HG03103 (cell line): ENCODE data around the gene NRDE2.
"Not testable (repeated sequence)": the region's sequence is repeated elsewhere in the genome, so short reads cannot be mapped to it uniquely, and the experiment has no call there.

Source experiments
- ATAC-seq: cut with Tn5 transposase; IDR thresholded peaks from one replicate; pipeline ENCODE4 v1.9.1; 2021; ENCODE audit warnings: low read depth; ENCODE audit not compliant: unreplicated experiment

The NRDE2 gene

GRCh38 chr14:90342327-90342726, 10.6 kb upstream of the NRDE2 start:
- no peak for ATAC-seq

GRCh38 chr14:90341784-90342183, 10.0 kb upstream of the NRDE2 start:
- ATAC-seq = no peak

GRCh38 chr14:90341232-90341631, 9.5 kb upstream of the NRDE2 start:
- ATAC-seq = not testable (repeated sequence)

GRCh38 chr14:90336985-90337384, 5.2 kb upstream of the NRDE2 start:
- ATAC-seq = no peak

- ATAC-seq = no peak
These were observed 4.7 kb upstream of the NRDE2 start for GRCh38 chr14:90336401-90336800.

GRCh38 chr14:90332271-90332584, 487 bp upstream of the NRDE2 start:
- no peak for ATAC-seq

- ATAC-seq = no peak
These were observed 1.2 kb downstream of the NRDE2 start for GRCh38 chr14:90330203-90331196.

- ATAC-seq = no peak
These were observed 9.8 kb downstream of the NRDE2 start for GRCh38 chr14:90321891-90322290.

- no peak for ATAC-seq
These were observed 11.9 kb downstream of the NRDE2 start for GRCh38 chr14:90319634-90320541.

GRCh38 chr14:90319173-90319572, 12.6 kb downstream of the NRDE2 start:
- no peak for ATAC-seq

GRCh38 chr14:90318016-90318415, 13.7 kb downstream of the NRDE2 start:
- no peak for ATAC-seq

- ATAC-seq = no peak
These were observed 14.5 kb downstream of the NRDE2 start for GRCh38 chr14:90317286-90317685.

GRCh38 chr14:90308561-90308960, 23.2 kb downstream of the NRDE2 start:
- no peak for ATAC-seq

GRCh38 chr14:90305176-90305601, 26.6 kb downstream of the NRDE2 start:
- no peak for ATAC-seq

- ATAC-seq = no peak
These were observed 27.2 kb downstream of the NRDE2 start for GRCh38 chr14:90304502-90304901.

GRCh38 chr14:90303473-90303872, 28.3 kb downstream of the NRDE2 start:
- ATAC-seq = no peak

- no peak for ATAC-seq
These were observed 29.0 kb downstream of the NRDE2 start for GRCh38 chr14:90302529-90303303.

GRCh38 chr14:90301668-90302090, 30.1 kb downstream of the NRDE2 start:
- ATAC-seq = no peak

- ATAC-seq = no peak
These were observed 30.6 kb downstream of the NRDE2 start for GRCh38 chr14:90301122-90301521.

GRCh38 chr14:90300611-90301047, 31.1 kb downstream of the NRDE2 start:
- ATAC-seq = no peak
